Sciatic nerve (tissue), 2 donors: Measurements from ENCODE around the gene EID3. TPM values are rescaled to one million over a fixed set of nuclear protein-coding genes. Genes with fewer than 3 reads are reported as not detected.
"Not testable (repeated sequence)": the region's sequence is repeated elsewhere in the genome, so short reads cannot be mapped to it uniquely, and the experiment has no call there.

Experiments
- ATAC-seq: fragments of 200-7000 bp; cut with Tn5 transposase; one replicate; pipeline ENCODE4 v1.9.1; 2020; ENCODE audit warnings: mild to moderate bottlenecking, moderate library complexity
- DNase-seq: peaks from one replicate; pipeline ENCODE4 v3.0.0-alpha.2; 2020; ENCODE audit warnings: low spot score
- intact Hi-C: fragments of 100-400 bp; cut with DNase I; formaldehyde crosslinking; loops from one replicate; pipeline ENCODE4 v1.14.2; 2022
- total RNA-seq: library from RNA; stranded (reverse); fragmentation: NEBNext Ultra II Directional; extraction: Animal tissue kit (Norgen Biotek cat#: 25700); gene quantifications from one replicate; pipeline ENCODE4 v1.2.1, GENCODE V29; 2021
- donor health status: DM: no; HTN: no; CAD: no.
- donor health status: DM: no; HTN: no; CAD: no.

The EID3 gene
- total RNA-seq: 8.5 TPM

DNA sequence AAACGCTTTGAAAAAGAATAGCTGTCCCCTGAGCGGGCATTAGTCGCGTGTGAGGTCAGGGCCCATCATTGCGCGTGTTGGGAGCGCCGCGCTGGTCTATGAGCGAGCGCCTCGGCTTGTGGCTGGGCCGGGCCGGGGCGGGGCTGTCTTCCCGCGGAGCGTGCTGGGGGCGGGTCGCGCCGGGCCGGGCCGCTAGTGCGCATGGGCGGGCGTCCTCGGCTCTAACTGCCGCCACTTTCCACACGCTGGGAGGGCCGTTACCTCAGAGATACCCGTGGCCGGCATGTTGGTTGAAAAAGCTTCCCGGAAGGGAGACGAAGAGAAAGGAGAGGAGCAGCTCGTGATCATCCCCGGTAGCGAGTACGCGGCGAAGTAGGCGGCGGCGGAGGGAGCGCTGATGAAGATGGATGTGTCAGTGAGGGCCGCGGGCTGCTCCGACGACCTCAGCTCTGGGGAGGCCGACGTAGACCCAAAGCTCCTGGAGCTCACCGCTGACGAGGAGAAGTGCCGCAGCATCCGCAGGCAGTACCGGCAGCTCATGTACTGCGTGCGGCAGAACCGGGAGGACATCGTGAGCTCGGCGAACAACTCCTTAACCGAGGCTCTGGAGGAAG lies at the start of gene EID3:
EID3 (plus strand) TSS at position 202 of the 614 bp plus-strand sequence; CDS start at position 398, 196 bp downstream.
- intact Hi-C loops: no loop called here
- DNase-seq: peak; percentile 95
- ATAC-seq: peak; percentile 99

DNA sequence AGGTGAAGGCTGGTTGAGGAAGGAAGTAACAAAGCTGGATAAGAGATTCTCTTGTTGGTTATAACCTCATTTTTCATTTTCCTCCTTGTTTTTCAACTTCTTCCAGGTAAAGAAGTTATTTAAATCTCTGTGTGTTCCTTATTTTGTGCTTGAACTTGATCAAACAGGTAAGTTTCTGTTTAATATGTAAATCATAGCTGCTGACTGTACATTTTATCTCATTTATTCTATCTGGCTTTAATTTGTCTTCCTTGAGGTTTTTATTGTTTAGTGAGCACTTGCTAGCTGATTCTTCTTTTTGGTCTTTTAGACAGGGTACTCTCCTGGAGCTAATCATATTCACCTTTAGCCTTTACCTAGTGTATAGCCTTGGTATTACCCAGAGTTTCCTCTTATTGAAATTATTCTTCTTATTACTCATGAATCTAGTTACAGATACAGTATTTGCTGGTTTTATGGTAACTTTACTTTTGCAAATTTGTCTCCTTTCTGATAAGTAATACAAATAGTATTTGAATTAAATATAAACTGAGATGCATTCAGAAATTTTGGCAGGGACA lies 45.5 kb upstream of the EID3 start:
- intact Hi-C loops: no loop called here
- ATAC-seq (no peak), DNase-seq (no peak)

DNA sequence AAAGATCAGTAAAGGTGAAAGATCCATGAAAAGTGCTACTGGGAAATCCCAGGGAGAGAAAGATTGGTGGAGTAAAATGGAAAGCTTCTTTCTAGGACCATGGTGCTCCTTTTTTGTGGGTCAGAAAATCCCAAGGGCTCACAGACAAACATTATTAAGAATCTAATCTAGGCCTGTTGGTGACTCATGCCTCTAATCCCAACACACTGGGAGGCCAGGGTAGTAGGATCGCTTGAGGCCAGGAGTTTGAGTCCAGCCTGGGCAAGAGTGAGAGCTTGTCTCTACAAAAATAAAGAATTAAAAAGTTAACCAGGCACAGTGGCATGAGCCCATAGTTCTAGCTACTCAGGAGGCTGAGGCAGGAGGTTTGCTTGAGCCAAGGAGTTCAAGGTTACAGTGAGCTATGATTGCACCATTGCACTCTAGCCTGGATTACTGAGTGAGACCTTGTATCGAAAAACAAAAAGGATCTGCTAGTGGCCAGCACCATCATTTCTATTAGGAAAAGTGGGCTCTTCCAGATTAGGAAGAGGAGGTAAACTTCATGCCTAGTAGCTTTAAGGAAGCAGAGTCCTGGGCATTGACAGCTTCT lies 45.0 kb upstream of the EID3 start:
- intact Hi-C loops: no loop called here
- no peak for DNase-seq
- ATAC-seq: no peak

DNA sequence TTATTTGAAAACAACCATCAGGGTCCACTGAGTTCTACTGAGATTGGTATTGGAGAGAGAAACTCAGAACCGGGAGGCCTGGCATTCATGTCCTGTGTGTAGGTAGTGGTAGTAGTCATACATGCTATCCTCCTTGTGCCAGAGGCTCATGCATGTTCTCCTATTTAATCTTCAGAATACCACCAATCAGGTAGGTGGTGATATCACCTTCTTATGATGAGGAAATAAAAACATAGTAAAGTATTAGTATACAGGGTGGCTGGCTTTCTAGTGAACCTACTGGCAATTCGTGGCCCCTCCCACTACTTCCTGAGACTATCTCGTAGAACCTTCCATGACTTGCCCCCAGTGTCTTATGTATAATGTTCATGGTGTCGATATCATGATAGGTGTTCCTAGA lies 40.5 kb upstream of the EID3 start:
- intact Hi-C loops: no loop called here
- DNase-seq: no peak
- ATAC-seq: no peak

DNA sequence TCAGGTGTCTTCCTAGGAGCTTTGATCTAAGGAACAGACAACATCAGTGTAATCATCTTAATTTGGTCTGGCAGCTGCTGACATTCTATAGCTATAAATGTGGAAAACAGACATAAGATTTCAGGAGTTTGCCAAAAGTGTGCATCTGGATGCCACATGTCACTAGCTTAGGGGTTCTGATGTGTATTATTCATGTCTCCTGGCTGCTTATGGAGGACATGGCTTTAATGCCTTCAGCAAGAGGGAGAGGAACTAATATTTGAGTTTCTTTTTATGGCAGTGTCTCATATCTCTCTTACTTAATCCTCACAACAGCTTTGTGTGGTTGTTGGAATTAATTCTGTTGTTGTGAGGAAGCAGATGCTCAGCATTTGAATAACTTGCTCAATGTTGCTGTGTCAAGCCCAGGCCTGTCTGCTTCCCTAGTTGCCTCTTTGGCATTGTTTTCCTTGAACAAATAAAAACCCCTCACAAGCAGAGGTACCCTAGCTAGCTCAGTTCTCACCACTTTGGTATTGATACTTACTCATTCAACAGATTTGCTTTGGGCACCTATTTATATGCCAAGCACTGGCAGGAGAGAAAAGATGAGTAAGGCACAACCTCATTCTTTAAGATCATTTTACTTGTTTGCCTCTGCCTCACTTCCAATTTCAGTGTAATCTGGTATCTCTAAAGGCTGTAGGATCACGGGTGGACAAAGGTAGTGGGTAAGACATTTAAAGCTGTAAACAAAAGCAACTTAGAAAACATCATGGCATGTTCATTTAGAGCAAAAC lies 39.8 kb upstream of the EID3 start:
- intact Hi-C loops: no loop called here
- ATAC-seq: no peak
- no peak for DNase-seq

DNA sequence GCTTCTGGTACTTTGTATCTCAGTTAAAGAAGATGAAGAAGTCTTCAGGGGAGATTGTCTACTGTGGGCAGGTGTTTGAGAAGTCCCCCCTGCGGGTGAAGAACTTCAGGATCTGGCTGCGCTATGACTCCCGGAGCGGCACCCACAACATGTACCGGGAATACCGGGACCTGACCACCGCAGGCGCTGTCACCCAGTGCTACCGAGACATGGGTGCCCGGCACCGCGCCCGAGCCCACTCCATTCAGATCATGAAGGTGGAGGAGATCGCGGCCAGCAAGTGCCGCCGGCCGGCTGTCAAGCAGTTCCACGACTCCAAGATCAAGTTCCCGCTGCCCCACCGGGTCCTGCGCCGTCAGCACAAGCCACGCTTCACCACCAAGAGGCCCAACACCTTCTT lies 38.1 kb upstream of the EID3 start:
- ATAC-seq, intact Hi-C loops, DNase-seq: not testable (repeated sequence)

DNA sequence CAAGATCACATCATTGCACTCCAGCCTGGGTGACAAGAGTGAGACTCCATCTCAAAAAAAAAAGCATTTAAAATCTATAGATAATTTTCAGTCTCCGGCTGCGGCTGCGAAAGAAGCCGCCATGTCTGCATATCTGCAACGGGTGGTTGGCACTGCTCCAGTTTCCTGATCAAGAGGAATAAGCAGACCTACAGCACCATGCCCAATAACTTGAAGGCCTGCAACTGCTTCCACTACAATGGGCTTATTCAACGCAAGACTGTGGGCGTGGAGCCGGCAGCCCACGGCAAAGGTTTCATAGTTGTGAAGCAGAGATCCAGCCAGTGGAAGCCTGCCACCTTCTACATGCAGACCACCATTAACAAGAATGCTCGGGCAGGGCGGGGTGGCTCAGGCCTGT lies 30.6 kb upstream of the EID3 start:
- DNase-seq: peak; percentile 62
- intact Hi-C loops: no loop called here
- no peak for ATAC-seq

DNA sequence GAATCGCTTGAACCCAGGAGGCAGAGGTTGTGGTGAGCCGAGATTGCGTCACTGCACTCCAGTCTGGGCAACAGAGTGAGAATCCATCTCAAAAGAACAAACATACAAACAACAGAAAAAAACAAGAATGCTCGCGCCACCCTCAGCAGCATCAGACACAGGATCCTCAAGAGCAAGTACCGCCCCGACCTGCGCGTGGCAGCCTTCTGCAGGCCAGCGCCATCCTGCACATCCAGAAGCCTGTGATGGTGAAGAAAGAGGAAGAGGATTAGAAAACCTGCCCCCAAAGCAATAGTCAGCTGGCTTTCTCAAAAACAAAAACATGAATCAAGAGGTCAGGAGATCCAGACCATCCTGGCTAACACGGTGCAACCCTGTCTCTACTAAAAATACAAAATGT lies 30.0 kb upstream of the EID3 start:
- intact Hi-C loops: no loop called here
- no peak for DNase-seq
- no peak for ATAC-seq

DNA sequence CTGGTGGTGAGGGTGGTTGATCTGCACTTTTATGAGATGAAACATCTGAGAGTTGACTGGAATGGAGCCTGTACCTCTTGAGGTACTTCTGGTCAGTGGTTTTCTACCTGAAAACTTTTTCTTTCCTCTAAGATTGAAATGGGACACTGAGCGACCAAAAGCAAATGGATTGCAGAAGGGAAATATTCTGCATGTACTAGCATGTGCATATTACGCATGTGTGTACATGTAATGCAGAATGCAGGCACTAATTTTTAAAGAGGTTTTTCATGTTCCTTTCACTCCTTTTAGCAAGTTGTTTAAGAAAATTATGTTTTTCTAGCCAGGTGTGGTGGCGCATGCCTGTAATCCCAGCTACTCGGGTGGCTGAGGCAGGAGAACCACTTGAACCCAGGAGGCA lies 28.7 kb upstream of the EID3 start:
- DNase-seq (no peak), ATAC-seq (no peak)
- intact Hi-C loops: no loop called here

DNA sequence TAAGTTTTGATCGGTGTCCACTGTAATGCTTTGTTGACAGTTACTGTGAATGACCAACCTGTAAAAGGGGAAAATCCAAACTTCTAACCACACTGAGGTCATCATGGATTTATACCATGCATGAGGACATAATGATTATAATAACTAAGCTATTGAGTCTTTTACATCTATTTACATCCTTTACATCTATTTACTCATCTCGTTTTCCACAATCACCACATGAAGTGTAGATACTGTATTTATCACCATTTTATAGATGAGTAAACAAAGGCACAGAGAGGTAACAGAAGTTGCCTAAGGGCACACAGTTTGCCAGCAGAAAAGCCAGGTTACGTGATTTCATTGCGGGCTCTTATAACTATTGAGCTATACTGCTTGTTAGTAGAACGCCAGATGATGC lies 27.9 kb upstream of the EID3 start:
- DNase-seq (no peak), ATAC-seq (no peak)
- intact Hi-C loops: no loop called here

DNA sequence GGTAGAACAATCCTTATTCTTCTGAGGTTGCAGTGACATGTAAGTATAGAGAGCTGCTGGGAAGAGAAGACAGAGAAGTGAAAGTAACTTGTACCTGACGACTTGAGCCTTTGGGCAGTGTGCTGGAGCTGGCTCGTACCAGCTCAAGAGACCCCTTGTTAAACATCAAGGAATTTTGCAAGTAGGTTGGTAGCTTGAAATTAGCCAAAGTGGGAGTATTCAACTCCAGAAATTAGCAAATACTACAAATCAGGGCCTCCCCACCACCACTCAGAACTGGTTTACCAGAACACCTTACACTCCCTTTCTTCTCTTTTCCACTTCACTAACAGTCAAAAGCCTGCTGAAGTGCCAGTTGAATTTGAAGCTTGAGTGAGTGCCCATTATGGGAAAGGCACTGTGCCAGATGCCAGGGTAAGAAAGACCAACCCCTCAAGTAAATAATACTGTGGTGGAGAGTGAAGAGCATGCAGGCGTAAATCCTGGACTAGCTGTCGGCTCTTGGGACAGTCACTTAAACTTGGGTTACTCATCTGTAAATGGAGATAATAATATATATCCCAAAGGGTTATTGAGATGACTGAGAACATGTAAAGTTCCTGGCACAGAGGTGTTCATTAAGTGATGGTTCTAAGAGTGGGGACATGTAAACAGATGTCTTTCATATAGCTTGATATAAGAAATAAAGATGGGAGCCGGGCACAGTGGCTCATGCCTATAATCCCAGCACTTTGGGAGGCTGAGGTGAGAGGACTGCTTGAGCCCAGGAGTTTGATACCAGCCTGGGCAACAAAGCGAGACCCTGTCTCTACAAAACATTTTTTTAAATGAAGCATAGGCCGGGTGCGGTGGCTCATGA lies 27.0 kb upstream of the EID3 start:
- ATAC-seq (no peak), DNase-seq (no peak)
- intact Hi-C loops: no loop called here

DNA sequence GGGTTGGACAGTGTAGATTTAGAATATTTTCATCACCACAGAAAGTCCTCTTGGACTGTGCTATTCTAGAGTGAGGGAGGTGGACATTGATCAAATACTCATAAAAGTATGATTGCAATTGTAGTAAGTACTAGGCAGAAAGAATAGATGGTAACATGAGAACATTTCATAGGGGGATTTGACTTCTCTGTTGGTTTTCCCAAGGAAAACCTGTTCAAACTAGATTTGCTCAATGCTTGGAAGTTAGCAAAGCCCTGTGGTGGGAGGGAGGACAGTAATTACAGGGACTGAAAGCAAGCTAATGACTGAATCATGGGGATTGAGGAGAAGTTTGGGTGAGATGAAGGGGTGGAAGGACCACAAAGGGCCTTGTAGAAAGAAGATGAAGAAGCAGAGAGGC lies 24.4 kb upstream of the EID3 start:
- no peak for ATAC-seq
- intact Hi-C loops: no loop called here

DNA sequence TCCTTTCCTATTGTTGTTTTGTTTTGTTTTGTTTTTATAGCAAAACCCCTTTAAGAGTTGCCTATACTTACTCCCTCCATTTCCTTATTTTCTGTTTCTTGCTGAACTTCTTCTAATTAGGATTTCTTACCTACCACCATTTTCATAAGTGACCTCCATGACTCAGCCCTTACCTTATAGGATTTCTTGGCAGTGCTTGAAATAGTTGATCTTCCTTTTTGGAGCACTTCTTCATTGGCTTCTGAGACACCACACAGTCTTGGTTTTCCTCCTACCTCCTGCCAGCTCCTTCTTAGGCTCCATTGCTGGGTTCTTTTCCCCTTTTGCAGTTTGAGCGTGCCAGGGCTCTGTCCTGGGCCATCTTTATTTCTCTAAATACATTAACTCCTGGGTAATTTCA lies 23.4 kb upstream of the EID3 start:
- ATAC-seq (no peak), DNase-seq (no peak)
- intact Hi-C loops: no loop called here

More for the DNA sequence above, 24.4 kb upstream of the EID3 start:
- no peak for DNase-seq

DNA sequence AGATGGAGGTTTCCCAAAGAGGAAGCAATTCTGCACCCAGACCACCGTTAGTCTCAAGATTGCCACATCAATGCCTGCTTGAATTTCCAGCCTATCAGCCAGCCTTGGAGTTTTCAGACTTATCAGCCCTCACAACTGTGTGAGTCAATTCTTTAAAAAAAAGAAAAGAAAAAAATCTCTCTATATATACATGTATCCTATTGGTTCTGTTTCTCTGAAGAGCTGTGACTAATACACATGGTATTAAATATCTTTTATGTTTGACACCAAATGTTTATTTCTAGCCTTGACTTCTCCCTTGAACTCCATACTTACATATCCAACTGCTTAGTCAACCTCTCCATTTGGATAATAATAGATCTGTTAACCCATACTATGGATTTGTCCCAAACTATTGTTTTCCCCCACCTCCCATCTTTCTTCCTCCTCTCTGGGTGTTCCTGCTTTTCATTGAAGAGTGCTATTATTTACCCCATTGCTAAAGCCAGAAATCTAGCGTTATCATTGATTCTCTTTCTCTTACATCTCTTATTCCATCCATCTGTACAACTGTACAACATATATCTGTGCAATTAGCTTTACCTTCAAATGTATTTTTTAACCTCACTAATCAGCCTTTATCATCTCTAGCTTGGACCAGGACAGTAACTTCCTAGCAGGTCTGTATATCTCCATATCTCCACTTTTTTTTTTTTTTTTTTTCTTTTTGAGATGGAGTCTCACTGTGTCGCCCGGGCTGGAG lies 22.7 kb upstream of the EID3 start:
- intact Hi-C loops: no loop called here
- ATAC-seq (no peak), DNase-seq (no peak)

DNA sequence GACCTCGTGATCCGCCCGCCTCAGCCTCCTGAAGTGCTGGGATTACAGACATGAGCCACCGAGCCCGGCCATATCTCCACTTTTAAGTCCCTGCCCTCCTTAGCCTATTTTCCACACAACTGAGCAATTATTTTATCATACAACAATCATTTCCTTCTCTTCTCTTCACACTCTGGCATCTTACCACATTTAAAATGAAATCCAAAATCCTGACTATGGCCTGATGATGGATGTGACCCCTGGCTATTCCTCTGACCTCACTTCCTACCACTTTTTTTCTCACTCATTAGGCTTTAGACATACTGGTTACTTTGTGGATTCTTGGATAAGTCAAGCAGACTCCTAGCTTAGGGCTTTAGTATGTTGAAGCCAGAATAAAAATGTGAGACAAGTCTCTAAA lies 21.9 kb upstream of the EID3 start:
- intact Hi-C loops: no loop called here
- ATAC-seq: no peak

DNA sequence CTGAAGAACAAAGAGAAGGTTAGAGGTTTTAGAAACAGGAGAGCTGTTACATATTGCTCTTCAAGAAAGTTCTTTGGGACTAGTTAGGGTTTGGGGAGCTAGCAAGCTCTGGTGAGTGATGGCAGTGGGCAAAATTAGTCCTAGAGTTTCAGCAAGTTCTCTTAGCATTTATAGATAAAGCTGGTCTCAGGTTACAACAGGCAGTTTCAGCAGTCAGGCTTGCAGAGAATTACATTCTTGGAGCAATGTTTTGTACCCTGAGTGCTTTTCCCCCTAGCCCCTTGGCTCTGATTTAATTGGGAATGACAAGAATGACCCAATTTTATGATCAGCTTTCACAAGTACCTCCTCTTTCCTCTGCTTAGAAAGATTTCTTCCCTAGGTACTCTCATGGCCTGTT lies 21.4 kb upstream of the EID3 start:
- intact Hi-C loops: no loop called here
- DNase-seq (no peak), ATAC-seq (no peak)

More for the DNA sequence above, 21.9 kb upstream of the EID3 start:
- DNase-seq: no peak

DNA sequence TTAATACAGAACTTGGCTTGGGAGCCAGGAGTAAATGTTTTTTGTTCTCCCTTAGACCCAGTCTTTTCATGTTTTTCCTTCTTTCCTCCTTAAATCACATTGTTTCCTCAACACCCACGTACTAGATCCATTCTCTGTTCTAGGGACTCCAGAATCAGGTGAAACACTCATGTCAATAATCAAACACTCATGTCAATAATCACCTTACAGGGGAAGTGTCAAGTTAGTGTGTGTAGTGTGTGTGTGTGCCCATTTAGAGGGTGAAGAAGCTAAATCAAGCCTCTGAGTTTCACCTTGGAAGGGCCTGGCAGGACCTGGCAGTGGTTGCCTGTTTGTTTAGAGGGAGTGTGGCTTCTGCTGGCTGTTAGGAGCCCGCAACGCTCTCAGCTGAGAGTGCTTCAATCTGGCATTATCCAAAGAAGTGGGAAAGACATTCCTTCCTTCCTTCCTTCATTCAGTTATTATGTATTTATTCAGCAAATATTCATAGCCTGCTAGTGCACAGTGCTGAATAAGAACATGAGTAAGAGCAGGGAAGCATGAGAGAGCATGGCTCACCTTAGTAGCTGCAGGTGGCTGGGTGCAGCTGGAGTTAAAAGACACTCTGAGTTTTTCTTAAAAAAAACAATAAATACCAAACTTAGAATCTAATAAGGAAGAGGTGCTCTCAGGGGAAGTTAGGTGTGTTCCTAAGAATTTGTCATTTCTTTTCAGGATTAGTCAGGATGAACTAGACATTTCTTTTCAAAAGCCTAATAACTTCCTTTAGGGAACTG lies 17.6 kb upstream of the EID3 start:
- intact Hi-C loops: no loop called here
- DNase-seq (no peak), ATAC-seq (no peak)
